A673 (cell line): Measurements from ENCODE around the gene HS6ST2. TPM values are rescaled to one million over a fixed set of nuclear protein-coding genes. Genes with fewer than 3 reads are reported as not detected.

Experiments
- BruUV-seq: library from RNA; stranded (reverse); fragments of 400-500 nt; replicated peaks from 2 replicates; lab custom pipeline; 2021; lab: Mats Ljungman, UMichigan
- CTCF ChIA-PET: fragments of 300-600 bp; sonication (Branson Sonifier 250); formaldehyde crosslinking; loops from one replicate; lab custom pipeline; 2022; ENCODE audit warnings: antibody characterized with exemption; lab: Charles Lee
- POLR2A ChIA-PET: fragments of 300-600 bp; sonication (Branson Sonifier 250); formaldehyde crosslinking; loops from one replicate; lab custom pipeline; 2022; ENCODE audit warnings: antibody characterized with exemption; ENCODE audit not compliant: low non-redundant PET; lab: Charles Lee
- DNase-seq: peaks from one replicate; pipeline ENCODE4 v3.0.0-alpha.2; 2015; ENCODE audit warnings: low spot score
- H3K27ac ChIP-seq: fragments of 200-600 bp; sonication (generic); 2 replicates; pipeline ENCODE4 v1.5.1; 2016; ENCODE audit warnings: mixed run types, low read depth, mild to moderate bottlenecking, mixed read lengths, antibody characterized with exemption, low read length; ENCODE audit not compliant: poor library complexity, severe bottlenecking
- H3K27me3 ChIP-seq: fragments of 200-600 bp; sonication (generic); replicated peaks from 2 replicates; pipeline ENCODE4 v1.6.1; 2017; ENCODE audit warnings: mixed run types, low read depth, mild to moderate bottlenecking, mixed read lengths, antibody characterized with exemption, low read length; ENCODE audit not compliant: insufficient read depth, poor library complexity
- H3K36me3 ChIP-seq: fragments of 200-600 bp; sonication (generic); 2 replicates; pipeline ENCODE4 v1.6.1; 2016; ENCODE audit warnings: mixed run types, mild to moderate bottlenecking, mixed read lengths, antibody characterized with exemption, low read length; ENCODE audit not compliant: insufficient read depth, poor library complexity, severe bottlenecking
- H3K4me1 ChIP-seq: fragments of 200-600 bp; sonication (generic); 2 replicates; pipeline ENCODE4 v1.6.1; 2017; ENCODE audit warnings: mixed run types, mild to moderate bottlenecking, mixed read lengths, antibody characterized with exemption, low read length; ENCODE audit not compliant: insufficient read depth, poor library complexity, severe bottlenecking
- H3K4me3 ChIP-seq: fragments of 200-600 bp; sonication (generic); 2 replicates; pipeline ENCODE4 v1.5.1; 2016; ENCODE audit warnings: low read depth, mixed run types, mild to moderate bottlenecking, mixed read lengths, low read length; ENCODE audit not compliant: poor library complexity, severe bottlenecking
- H3K9me3 ChIP-seq: fragments of 200-600 bp; sonication (generic); 2 replicates; pipeline ENCODE4 v1.6.1; 2016; ENCODE audit warnings: mixed run types, low read depth, mild to moderate bottlenecking, mixed read lengths, antibody characterized with exemption, low read length; ENCODE audit not compliant: poor library complexity, severe bottlenecking
- EZH2 ChIP-seq: fragments of 200-600 bp; sonication (generic); IDR thresholded peaks from 2 replicates; pipeline ENCODE4 v1.6.1; 2017; ENCODE audit warnings: borderline replicate concordance, low read depth, mild to moderate bottlenecking, mixed read lengths, antibody characterized with exemption, low read length; ENCODE audit not compliant: poor library complexity, severe bottlenecking
- intact Hi-C: fragments of 100-400 bp; cut with micrococcal nuclease; formaldehyde crosslinking; loops from one replicate; pipeline ENCODE4 v1.10.0; 2022; ENCODE audit not compliant: unreplicated experiment
- total RNA-seq: library from RNA; stranded (reverse); gene quantifications from 2 replicates; pipeline ENCODE4 v1.2.3, GENCODE V29; 2021
- TF ChIP-seq, protein P1 (sequence below): fragments of 300-800, 200-600 bp; sonication (generic); conservative IDR thresholded peaks from 2 replicates; pipeline ENCODE4 v1.5.1; 2017; ENCODE audit warnings: low read depth, mild to moderate bottlenecking, antibody characterized with exemption, low read length, moderate library complexity, mixed read lengths

The HS6ST2 gene
- total RNA-seq, 1 experiment from 2014 or later: 6.9 TPM

DNA sequence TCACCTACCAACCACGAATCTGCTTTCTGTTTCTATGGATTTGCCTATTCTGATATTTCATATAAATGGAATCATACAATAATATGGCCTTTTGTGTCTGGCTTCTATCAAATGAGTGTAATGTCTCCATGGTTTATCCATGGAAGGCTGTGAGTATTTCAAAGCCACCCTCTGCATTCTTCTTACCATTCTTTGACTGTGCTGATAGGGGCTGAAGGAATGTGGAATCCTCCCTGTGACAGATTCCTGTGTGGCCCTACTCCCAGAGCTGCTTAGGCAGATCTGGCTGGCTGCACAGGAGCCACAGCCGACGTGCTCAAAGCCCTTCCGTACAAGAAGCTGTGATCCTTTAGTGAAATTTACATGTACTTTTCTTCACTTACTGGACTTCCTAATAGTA is 163.2 kb downstream of the HS6ST2 start:
- POLR2A ChIA-PET: no interaction called here

DNA sequence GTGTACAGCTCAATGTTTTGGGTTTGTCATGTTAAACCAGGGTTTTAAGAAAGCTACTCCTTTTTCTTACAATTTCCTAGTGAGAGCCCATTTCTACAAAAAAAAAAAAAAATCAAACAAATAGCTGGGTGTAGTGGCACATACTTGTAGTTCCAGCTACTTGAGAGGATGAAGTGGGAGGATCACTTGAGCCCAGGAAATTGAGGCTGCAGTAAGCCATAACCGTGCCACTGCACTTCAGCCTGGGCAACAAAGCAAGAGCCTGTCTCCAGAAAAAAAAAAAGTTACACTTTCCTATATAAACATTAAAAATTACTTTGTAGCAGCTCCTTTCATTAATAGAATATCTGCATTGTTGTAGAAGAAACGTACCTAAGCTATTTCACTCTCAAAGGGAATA is 166.7 kb downstream of the HS6ST2 start:
- POLR2A ChIA-PET: no interaction called here
- Histone ChIP-seq H3K4me3 (no peak overlapping the region), H3K9me3 (no peaks in the 10 kb centered on the region), H3K36me3 (no peaks in the 10 kb centered on the region), H3K4me1 (no peaks in the 10 kb centered on the region), H3K27me3 (no peaks in the 10 kb centered on the region), H3K27ac (no peak overlapping the region)
- TF ChIP-seq EZH2: no peak
- TF ChIP-seq, protein P1, sequence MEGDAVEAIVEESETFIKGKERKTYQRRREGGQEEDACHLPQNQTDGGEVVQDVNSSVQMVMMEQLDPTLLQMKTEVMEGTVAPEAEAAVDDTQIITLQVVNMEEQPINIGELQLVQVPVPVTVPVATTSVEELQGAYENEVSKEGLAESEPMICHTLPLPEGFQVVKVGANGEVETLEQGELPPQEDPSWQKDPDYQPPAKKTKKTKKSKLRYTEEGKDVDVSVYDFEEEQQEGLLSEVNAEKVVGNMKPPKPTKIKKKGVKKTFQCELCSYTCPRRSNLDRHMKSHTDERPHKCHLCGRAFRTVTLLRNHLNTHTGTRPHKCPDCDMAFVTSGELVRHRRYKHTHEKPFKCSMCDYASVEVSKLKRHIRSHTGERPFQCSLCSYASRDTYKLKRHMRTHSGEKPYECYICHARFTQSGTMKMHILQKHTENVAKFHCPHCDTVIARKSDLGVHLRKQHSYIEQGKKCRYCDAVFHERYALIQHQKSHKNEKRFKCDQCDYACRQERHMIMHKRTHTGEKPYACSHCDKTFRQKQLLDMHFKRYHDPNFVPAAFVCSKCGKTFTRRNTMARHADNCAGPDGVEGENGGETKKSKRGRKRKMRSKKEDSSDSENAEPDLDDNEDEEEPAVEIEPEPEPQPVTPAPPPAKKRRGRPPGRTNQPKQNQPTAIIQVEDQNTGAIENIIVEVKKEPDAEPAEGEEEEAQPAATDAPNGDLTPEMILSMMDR: no peak
- CTCF ChIA-PET: no interaction called here
- no TSS peak for BruUV-seq
- intact Hi-C loops: no loop called here
- DNase-seq: no peak

More for the DNA sequence above, 163.2 kb downstream of the HS6ST2 start:
- no peaks in the 10 kb centered on the region for H3K4me1 ChIP-seq
- no peak overlapping the region for H3K4me3 ChIP-seq
- BruUV-seq: no TSS peak
- H3K27me3 ChIP-seq: no peaks in the 10 kb centered on the region
- DNase-seq: no peak
- no peak overlapping the region for H3K27ac ChIP-seq
- no peaks in the 10 kb centered on the region for H3K9me3 ChIP-seq
- CTCF ChIA-PET: no interaction called here
- TF ChIP-seq, protein P1: no peak
- TF ChIP-seq EZH2: no peak
- H3K36me3 ChIP-seq: no peaks in the 10 kb centered on the region
- intact Hi-C loops: no loop called here

DNA sequence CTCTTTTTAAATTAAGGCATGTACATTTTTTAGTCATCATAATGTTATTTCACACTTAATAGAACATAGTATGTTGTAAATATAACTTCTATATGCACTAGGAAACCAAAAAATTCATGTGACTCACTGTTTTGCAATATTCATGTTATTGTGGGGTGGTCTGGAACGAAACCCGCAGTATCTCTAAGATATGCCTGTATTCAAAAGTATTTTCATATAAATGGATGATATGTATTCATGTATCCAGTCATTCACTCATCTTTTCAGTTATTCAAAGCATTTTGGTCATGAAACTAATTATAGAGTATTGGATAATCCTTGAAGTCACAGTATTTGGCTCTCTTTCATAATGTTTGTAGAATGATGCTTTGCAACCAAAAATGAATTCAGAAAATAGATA is 168.1 kb downstream of the HS6ST2 start:
- intact Hi-C loops: no loop called here
- no peak for DNase-seq
- Histone ChIP-seq H3K9me3 (no peaks in the 10 kb centered on the region), H3K4me1 (no peaks in the 10 kb centered on the region), H3K4me3 (no peak overlapping the region), H3K36me3 (no peaks in the 10 kb centered on the region), H3K27ac (no peak overlapping the region), H3K27me3 (no peaks in the 10 kb centered on the region)
- BruUV-seq: no TSS peak
- ChIA-PET POLR2A (no interaction called here), CTCF (interaction anchor here (0.6 kb wide), 1 partner anchor 1357 kb away, joined by 4 read pairs; no protein-coding TSS in a partner anchor)
- no peak for TF ChIP-seq EZH2
- TF ChIP-seq, protein P1: no peak
